DOHH2 (cell line): ENCODE results near the gene SGCD.

Experiments
- H3F3A ChIP-seq: fragments of 200-600 bp; sonication (generic), shearing (Covaris generic); 2 replicates; pipeline ENCODE4 v1.6.0; 2016; ENCODE audit warnings: antibody characterized with exemption, mild to moderate bottlenecking; ENCODE audit not compliant: control insufficient read depth, insufficient read depth
- H3K27ac ChIP-seq: fragments of 200-600 bp; sonication (generic); 2 replicates; pipeline ENCODE4 v1.5.1; 2014; ENCODE audit warnings: low read depth, mild to moderate bottlenecking, low read length, moderate library complexity
- H3K27me3 ChIP-seq: fragments of 200-600 bp; sonication (generic); 2 replicates; pipeline ENCODE4 v1.6.1; 2014; ENCODE audit warnings: mild to moderate bottlenecking, low read length, mixed read lengths; ENCODE audit not compliant: control insufficient read depth
- H3K36me3 ChIP-seq: fragments of 200-600 bp; sonication (generic); 2 replicates; pipeline ENCODE4 v1.6.1; 2014; ENCODE audit warnings: mild to moderate bottlenecking, low read length, moderate library complexity, mixed read lengths; ENCODE audit not compliant: control insufficient read depth
- H3K4me1 ChIP-seq: fragments of 200-600 bp; sonication (generic); 2 replicates; pipeline ENCODE4 v1.6.1; 2014; ENCODE audit warnings: mild to moderate bottlenecking, low read length, mixed read lengths; ENCODE audit not compliant: control insufficient read depth
- H3K4me2 ChIP-seq: fragments of 200-600 bp; sonication (generic); 2 replicates; pipeline ENCODE4 v1.6.0; 2014; ENCODE audit warnings: mild to moderate bottlenecking, low read length, moderate library complexity
- H3K4me3 ChIP-seq: fragments of 200-600 bp; sonication (generic); 2 replicates; pipeline ENCODE4 v1.5.1; 2014; ENCODE audit warnings: mild to moderate bottlenecking, low read length, mixed read lengths
- H3K79me2 ChIP-seq: fragments of 200-600 bp; sonication (generic); 2 replicates; pipeline ENCODE4 v1.6.1; 2014; ENCODE audit warnings: mild to moderate bottlenecking, low read length, mixed read lengths; ENCODE audit not compliant: control insufficient read depth
- H3K9me2 ChIP-seq: fragments of 200-600 bp; sonication (generic); replicated peaks from 2 replicates; pipeline ENCODE4 v1.6.1; 2014; ENCODE audit warnings: mild to moderate bottlenecking, low read length, mixed read lengths; ENCODE audit not compliant: control insufficient read depth
- H3K9me3 ChIP-seq: fragments of 200-600 bp; sonication (generic); 2 replicates; pipeline ENCODE4 v1.6.1; 2014; ENCODE audit warnings: antibody characterized with exemption, low read length, mixed read lengths; ENCODE audit not compliant: control insufficient read depth, insufficient read depth
- H4K20me1 ChIP-seq: fragments of 200-600 bp; sonication (generic); 2 replicates; pipeline ENCODE4 v1.6.0; 2014; ENCODE audit warnings: low read depth, mild to moderate bottlenecking, antibody characterized with exemption, low read length, moderate library complexity; ENCODE audit not compliant: control insufficient read depth, insufficient read depth
- EZH2phosphoT487 ChIP-seq: fragments of 200-600 bp; sonication (generic); IDR thresholded peaks from 2 replicates; pipeline ENCODE4 v1.6.1; 2017; ENCODE audit warnings: borderline replicate concordance, mild to moderate bottlenecking, antibody characterized with exemption, low read length, moderate library complexity, mixed read lengths
- TF ChIP-seq, protein P1 (sequence below): fragments of 200-600 bp; sonication (generic); IDR thresholded peaks from one replicate; pipeline ENCODE4 v1.5.1; 2014; ENCODE audit warnings: antibody characterized with exemption, mild to moderate bottlenecking, low read depth, low read length; ENCODE audit not compliant: poor library complexity, severe bottlenecking

SGCD gene

GRCh38 chr5:156387391-156387790, 60.4 kb downstream of the SGCD start:
- Histone ChIP-seq H3K9me3 (no peaks in the 10 kb centered on the region), H3K4me1 (no peaks in the 10 kb centered on the region), H3K79me2 (no peaks in the 10 kb centered on the region), H3K27ac (no peak overlapping the region), H3F3A (no peaks in the 10 kb centered on the region), H4K20me1 (no peaks in the 10 kb centered on the region), H3K36me3 (no peaks in the 10 kb centered on the region), H3K4me3 (no peak overlapping the region), H3K4me2 (no peak overlapping the region), H3K27me3 (0 out of 2 replicates have a peak, but pooled peaks cover 3% of the 10 kb centered on the region), H3K9me2 (no peaks in the 10 kb centered on the region)
- TF ChIP-seq EZH2phosphoT487, result no peak
- TF ChIP-seq, protein P1, sequence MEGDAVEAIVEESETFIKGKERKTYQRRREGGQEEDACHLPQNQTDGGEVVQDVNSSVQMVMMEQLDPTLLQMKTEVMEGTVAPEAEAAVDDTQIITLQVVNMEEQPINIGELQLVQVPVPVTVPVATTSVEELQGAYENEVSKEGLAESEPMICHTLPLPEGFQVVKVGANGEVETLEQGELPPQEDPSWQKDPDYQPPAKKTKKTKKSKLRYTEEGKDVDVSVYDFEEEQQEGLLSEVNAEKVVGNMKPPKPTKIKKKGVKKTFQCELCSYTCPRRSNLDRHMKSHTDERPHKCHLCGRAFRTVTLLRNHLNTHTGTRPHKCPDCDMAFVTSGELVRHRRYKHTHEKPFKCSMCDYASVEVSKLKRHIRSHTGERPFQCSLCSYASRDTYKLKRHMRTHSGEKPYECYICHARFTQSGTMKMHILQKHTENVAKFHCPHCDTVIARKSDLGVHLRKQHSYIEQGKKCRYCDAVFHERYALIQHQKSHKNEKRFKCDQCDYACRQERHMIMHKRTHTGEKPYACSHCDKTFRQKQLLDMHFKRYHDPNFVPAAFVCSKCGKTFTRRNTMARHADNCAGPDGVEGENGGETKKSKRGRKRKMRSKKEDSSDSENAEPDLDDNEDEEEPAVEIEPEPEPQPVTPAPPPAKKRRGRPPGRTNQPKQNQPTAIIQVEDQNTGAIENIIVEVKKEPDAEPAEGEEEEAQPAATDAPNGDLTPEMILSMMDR, result no peak

GRCh38 chr5:156388233-156388632, 61.3 kb downstream of the SGCD start:
- no peaks in the 10 kb centered on the region for H3K9me3 ChIP-seq
- no peak overlapping the region for H3K4me3 ChIP-seq
- no peaks in the 10 kb centered on the region for H3K36me3 ChIP-seq
- H3K4me1 ChIP-seq, result no peaks in the 10 kb centered on the region
- no peaks in the 10 kb centered on the region for H3F3A ChIP-seq
- 0 out of 2 replicates have a peak, but pooled peaks cover 3% of the 10 kb centered on the region for H3K27me3 ChIP-seq
- no peaks in the 10 kb centered on the region for H3K9me2 ChIP-seq
- H3K79me2 ChIP-seq, result no peaks in the 10 kb centered on the region
- no peaks in the 10 kb centered on the region for H4K20me1 ChIP-seq
- H3K27ac ChIP-seq, result no peak overlapping the region
- H3K4me2 ChIP-seq, result no peak overlapping the region
- TF ChIP-seq, protein P1, result no peak
- TF ChIP-seq EZH2phosphoT487, result no peak

- no peak overlapping the region for H3K4me3 ChIP-seq
- no peaks in the 10 kb centered on the region for H3K9me3 ChIP-seq
- no peak overlapping the region for H3K4me2 ChIP-seq
- H3K79me2 ChIP-seq, result no peaks in the 10 kb centered on the region
- H3K36me3 ChIP-seq, result no peaks in the 10 kb centered on the region
- no peaks in the 10 kb centered on the region for H3F3A ChIP-seq
- H3K27ac ChIP-seq, result no peak overlapping the region
- no peak for TF ChIP-seq EZH2phosphoT487
- TF ChIP-seq, protein P1, result no peak
- H3K9me2 ChIP-seq, result no peaks in the 10 kb centered on the region
- no peaks in the 10 kb centered on the region for H3K27me3 ChIP-seq
- H3K4me1 ChIP-seq, result no peaks in the 10 kb centered on the region
- no peaks in the 10 kb centered on the region for H4K20me1 ChIP-seq
Measured at GRCh38 chr5:156391139-156391538, 64.2 kb downstream of the SGCD start.

GRCh38 chr5:156393980-156394379, 67.0 kb downstream of the SGCD start:
- H3K27ac ChIP-seq, result no peak overlapping the region
- H4K20me1 ChIP-seq, result no peaks in the 10 kb centered on the region
- H3K36me3 ChIP-seq, result no peaks in the 10 kb centered on the region
- no peaks in the 10 kb centered on the region for H3K9me2 ChIP-seq
- no peaks in the 10 kb centered on the region for H3K4me1 ChIP-seq
- no peaks in the 10 kb centered on the region for H3K79me2 ChIP-seq
- H3K9me3 ChIP-seq, result no peaks in the 10 kb centered on the region
- no peaks in the 10 kb centered on the region for H3K27me3 ChIP-seq
- H3F3A ChIP-seq, result no peaks in the 10 kb centered on the region
- no peak overlapping the region for H3K4me2 ChIP-seq
- TF ChIP-seq, protein P1, result no peak
- no peak for TF ChIP-seq EZH2phosphoT487
- H3K4me3 ChIP-seq, result no peak overlapping the region
